T-helper 2 cell treated with Interferon-gamma antibody and Interleukin-4, amounts not matched to agents 100 ng/mL and 5 ng/mL, for 36 hours (primary cell): ENCODE results near the gene ACVRL1. TPM values are rescaled to one million over a fixed set of nuclear protein-coding genes. Genes with fewer than 3 reads are reported as not detected.

Source experiments
- intact Hi-C: fragments of 100-400 bp; cut with micrococcal nuclease; formaldehyde crosslinking; loops from one replicate; pipeline ENCODE4 v1.15.1; 2023
- total RNA-seq: library from RNA; stranded (reverse); gene quantifications from 2 replicates; pipeline ENCODE4 v1.2.3, GENCODE V29; 2022

ACVRL1 gene
- total RNA-seq, 1 donor from 2014 or later, result not detected

GRCh38 chr12:51914034-51914923 is 7.0 kb downstream of the ACVRL1 start:
- intact Hi-C loops, result no loop called here

- intact Hi-C loops, result no loop called here
These were observed 7.8 kb downstream of the ACVRL1 start for GRCh38 chr12:51915003-51915625.

- intact Hi-C loops, result no loop called here
These were observed 8.6 kb downstream of the ACVRL1 start for GRCh38 chr12:51915951-51916350.

GRCh38 chr12:51917041-51917590 is 9.8 kb downstream of the ACVRL1 start:
- intact Hi-C loops, result no loop called here

GRCh38 chr12:51917746-51918453 is 10.6 kb downstream of the ACVRL1 start:
- intact Hi-C loops, result no loop called here

- intact Hi-C loops, result no loop called here
These were observed 12.7 kb downstream of the ACVRL1 start for GRCh38 chr12:51920046-51920445.

GRCh38 chr12:51921017-51921725 is 13.9 kb downstream of the ACVRL1 start:
- intact Hi-C loops, result no loop called here

GRCh38 chr12:51922146-51922545 is 14.8 kb downstream of the ACVRL1 start:
- intact Hi-C loops, result no loop called here

GRCh38 chr12:51922762-51923505 is 15.6 kb downstream of the ACVRL1 start:
- intact Hi-C loops, result no loop called here

GRCh38 chr12:51923506-51924365 is 16.4 kb downstream of the ACVRL1 start:
- intact Hi-C loops, result no loop called here

GRCh38 chr12:51924551-51925319 is 17.4 kb downstream of the ACVRL1 start:
- intact Hi-C loops, result no loop called here

GRCh38 chr12:51925346-51926063 is 18.2 kb downstream of the ACVRL1 start:
- intact Hi-C loops, result loop anchor here (1.0 kb wide), 1 partner anchor 55 kb away; no protein-coding TSS in a partner anchor

GRCh38 chr12:51926064-51926632 is 18.8 kb downstream of the ACVRL1 start:
- intact Hi-C loops, result loop anchor here (1.0 kb wide), 1 partner anchor 54 kb away; no protein-coding TSS in a partner anchor

- intact Hi-C loops, result loop anchor here (1.0 kb wide), 1 partner anchor 54 kb away; no protein-coding TSS in a partner anchor
These were observed 19.4 kb downstream of the ACVRL1 start for GRCh38 chr12:51926718-51927117.

- intact Hi-C loops, result no loop called here
These were observed 25.1 kb downstream of the ACVRL1 start for GRCh38 chr12:51932218-51933076.

- intact Hi-C loops, result no loop called here
These were observed 26.8 kb downstream of the ACVRL1 start for GRCh38 chr12:51934080-51934479.
